Fibroblast of skin of right quadriceps (primary cell): ENCODE data around the gene ANAPC5.
A peak's percentile ranks its signal among the peaks of the same experiment; 100 is the strongest.
"Not testable (repeated sequence)": the region's sequence is repeated elsewhere in the genome, so short reads cannot be mapped to it uniquely, and the experiment has no call there.

ENCODE experiments used
- DNase-seq: peaks from one replicate; pipeline ENCODE4 v3.0.0-alpha.2; 2013

Gene ANAPC5

GRCh38 chr12:121365416-121366062, 13.3 kb upstream of the ANAPC5 start:
- DNase-seq: peak; percentile 17

DNA sequence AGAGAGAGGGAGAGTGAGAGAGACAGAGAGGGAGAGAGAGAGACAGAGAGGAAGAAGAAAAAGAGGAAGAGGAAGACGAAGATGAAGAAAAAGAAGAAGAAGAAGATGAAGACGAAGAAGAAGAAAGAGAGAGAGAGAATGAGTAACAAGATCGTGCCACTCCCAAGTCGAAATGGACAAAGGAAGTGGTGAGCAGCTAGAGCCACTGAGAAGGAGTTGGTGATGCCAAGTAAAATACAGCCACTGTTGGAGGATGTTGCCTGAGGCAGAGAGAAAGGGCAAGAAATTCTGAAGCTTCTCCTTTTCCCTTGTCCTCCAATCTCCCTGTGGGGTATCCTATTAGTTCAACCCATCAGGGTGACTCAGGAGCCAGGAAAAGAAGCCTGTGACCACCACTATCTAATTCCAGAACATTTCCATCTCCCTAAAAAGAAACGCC, 12.5 kb upstream of the ANAPC5 start:
- peak; percentile 26 for DNase-seq

- DNase-seq: no peak
Observed at GRCh38 chr12:121358073-121358472, 5.9 kb upstream of the ANAPC5 start.

GRCh38 chr12:121357331-121357730, 5.1 kb upstream of the ANAPC5 start:
- no peak for DNase-seq

DNA sequence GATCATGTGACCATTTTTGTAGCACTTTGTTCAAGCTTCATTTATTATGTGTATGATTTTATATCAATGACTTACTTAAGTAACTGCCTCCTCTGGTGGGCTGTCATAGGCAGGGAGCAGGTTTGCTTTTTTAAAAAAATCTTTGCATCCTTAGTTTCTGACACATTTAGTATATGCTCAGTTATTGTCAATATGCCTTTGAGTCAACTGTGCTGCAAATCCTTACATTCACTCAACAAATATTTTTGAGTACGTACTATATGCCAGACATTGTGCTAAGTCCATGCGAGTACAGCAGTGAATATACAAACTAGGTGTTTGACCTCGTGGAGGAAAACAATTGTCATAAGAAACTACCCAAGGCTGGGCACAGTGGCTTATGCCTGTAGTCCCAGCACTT, 4.4 kb upstream of the ANAPC5 start:
- DNase-seq: no peak

- DNase-seq: no peak
Observed at GRCh38 chr12:121355818-121356217, 3.6 kb upstream of the ANAPC5 start.

DNA sequence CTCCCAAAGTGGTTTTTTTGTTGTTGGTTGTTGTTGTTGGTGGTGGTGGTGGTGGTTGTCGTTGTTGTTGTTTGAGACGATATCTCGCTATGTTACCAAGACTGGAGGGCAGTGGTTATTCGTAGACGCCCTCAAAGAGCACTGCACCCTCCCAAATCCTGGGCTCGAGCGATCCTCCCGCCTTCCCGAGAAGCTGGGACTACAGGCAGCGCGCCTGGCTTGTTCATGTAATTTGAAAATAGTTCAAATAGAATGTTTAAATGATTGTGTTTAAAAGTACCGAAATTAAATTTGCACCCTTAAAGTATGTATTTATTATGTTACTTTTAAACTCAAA, 439 bp upstream of the ANAPC5 start:
- DNase-seq: no peak

DNA sequence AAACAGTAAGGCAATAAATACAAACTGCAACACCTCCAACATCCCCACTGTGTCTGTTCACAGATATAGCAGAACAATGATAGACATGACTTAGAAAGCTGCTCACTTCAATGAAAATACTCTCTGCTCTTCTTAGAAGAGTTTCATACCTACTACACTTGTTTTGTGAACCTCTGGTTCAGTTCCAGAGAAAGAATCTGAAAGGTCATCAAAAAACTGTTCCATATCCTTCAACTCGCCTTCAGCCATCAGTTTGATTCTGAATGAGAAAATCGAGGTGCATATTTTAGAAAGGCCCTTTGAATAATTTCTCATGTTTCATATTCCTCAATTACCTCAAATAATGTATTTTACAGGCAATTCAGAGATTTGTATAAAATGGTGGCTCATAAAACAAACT, 5.5 kb downstream of the ANAPC5 start:
- DNase-seq: no peak

- DNase-seq: no peak
Observed at GRCh38 chr12:121345151-121345815, 6.9 kb downstream of the ANAPC5 start.

DNA sequence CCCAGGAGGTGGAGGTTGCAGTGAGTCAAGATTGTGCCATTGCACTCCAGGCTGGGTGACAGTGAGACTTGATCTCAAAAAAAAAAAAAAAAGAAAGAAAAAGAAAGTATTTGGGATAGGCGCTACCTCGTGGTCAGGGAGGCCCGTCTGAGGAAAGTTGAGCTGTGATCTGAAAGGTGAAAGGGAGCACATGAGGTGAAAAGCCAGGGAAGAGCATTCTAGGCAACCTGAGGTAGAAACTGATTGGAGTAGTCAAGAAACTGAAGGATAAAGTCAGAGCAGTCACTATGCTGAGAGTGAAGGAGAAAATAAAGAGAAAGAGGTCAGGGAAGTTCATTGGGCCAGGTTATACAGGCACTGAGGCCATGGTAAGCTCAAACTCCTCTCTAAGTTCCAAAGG, 7.7 kb downstream of the ANAPC5 start:
- DNase-seq: no peak

GRCh38 chr12:121337416-121337815, 14.8 kb downstream of the ANAPC5 start:
- DNase-seq: no peak

DNA sequence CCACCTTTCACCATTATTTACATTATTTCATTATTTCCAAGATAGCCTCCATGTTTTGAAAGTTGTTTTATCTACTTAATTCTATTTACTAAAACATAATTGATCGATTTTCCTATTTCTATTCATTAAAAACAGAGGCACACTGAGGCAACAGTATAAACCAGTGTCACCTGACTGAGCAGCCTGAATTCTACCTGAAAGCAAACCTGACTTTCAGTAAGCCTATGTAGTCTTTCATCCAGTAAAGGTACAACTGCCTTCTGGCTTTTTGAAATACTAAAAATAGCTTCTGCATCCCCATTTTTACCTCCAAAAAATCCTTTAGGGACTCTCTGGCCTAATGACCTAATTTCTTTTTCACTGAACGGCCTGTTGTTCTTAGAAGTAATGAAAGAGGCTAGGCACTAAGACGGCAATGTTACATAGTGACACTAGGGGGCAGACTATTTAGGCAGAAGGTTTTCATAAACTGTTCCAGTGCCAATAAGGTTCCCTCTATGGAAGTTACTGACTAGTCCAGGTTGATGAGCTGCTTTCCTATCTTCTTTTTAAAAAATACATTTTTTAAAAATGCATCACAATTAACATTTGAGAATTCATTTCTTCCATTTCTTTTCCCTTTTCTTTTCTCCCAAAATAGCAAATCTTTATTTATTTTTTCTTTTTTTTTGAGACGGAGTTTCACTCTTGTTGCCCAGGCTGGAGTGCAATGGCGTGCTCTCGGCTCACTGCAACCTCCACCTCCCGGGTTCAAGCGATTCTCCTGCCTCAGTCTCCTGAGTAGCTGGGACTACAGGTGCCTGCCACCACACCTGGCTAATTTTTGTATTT, 17.5 kb downstream of the ANAPC5 start:
- peak; percentile 66 for DNase-seq

DNA sequence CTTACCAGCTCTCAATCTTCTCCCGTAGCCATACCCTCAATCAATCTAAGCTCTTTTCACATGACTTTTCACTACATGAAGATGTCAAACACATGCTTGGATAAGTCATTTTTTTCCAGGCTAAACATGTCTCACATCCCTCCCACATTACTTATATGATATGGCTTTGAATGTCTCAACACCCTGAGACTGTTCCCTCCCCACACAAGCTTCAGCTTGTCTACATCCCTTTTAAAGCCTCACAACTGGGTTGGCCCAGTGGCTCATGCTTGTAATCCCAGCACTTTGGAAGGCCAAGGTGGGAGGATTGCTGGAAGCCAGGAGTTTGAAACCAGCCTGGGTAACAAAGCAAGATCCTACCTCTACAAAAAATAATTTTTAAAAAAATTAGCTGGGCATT, 18.5 kb downstream of the ANAPC5 start:
- DNase-seq: no peak

DNA sequence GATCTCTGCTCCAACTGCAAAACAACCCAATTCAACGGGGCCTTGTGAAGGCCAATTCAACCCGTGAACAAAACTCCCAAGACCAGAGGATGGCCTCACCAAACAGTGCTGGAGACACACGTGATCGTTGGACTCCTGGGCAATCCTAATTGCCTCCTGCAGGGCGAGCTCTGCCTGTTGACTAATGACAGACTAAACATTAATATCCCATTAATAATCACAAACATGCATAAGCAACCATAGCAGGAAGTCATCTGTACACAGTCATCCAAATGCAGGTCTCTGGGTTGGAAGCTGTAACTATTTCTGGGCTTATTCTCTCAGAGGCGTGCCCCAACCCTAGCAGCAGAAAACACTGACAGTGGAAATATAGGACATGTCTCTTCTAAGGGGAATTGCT, 21.0 kb downstream of the ANAPC5 start:
- no peak for DNase-seq

- DNase-seq: no peak
Observed at GRCh38 chr12:121330692-121331091, 21.5 kb downstream of the ANAPC5 start.

- DNase-seq: no peak
Observed at GRCh38 chr12:121330195-121330594, 22.0 kb downstream of the ANAPC5 start.

DNA sequence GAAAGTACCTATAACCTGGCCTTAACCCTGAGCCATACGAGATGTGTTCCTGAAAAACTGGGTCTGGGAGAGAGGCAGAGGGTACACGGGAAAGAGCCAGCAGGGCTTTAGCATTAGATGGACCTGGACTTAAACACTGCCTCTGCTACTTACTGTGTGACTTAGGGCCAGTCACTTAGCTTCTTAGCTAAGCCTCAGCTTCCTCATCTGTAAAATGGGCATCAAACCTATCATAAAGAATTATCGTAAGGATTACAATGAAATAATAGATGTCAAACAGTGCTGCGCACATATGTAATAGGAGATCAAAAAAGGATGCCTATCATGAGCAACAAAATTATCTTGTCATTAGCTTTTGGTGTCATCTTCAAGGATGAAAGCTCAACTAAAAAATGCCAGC, 23.6 kb downstream of the ANAPC5 start:
- no peak for DNase-seq

DNA sequence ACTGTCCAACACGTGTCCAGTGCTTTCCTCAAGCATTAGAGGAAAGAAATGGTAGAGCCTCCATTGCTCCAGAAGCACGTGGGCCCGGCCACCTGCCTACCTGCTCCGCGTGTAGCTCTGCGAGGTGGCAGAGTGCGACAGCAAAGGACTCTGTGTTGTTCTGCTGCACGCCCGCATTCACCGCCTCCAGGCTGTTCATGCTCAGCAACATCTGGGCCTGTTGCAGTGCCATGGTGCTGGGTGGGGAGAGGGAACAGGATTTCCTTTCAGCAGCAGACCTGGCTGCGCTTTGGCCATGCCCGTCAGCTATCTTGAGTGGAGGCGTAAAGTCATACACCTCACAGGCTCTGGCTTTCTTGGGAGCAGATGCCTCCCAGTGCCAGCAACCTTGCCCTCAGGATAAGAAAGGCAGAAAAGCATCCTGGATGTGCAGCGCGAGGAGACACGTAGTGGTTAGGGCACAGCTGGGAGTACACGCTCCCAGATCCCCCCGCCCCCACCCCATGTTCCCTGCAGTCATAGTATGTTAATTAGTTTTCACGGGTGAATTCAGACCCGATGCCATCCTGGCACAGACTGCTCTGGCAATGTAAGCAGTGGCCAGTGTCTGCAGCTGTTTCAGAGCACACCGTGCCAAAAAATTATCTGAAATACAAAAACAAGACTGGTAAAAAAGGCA, 25.1 kb downstream of the ANAPC5 start:
- DNase-seq: no peak

- DNase-seq: no peak
Observed at GRCh38 chr12:121325922-121326396, 26.3 kb downstream of the ANAPC5 start.

GRCh38 chr12:121323908-121324307, 28.3 kb downstream of the ANAPC5 start:
- DNase-seq: no peak

- no peak for DNase-seq
Observed at GRCh38 chr12:121318121-121318520, 34.1 kb downstream of the ANAPC5 start.

- DNase-seq: no peak
Observed at GRCh38 chr12:121314431-121314830, 37.8 kb downstream of the ANAPC5 start.

- not testable (repeated sequence) for DNase-seq
Observed at GRCh38 chr12:121310231-121310630, 42.0 kb downstream of the ANAPC5 start.
